ENCODE measurements around the gene SLC7A8.

Gene SLC7A8

DNA sequence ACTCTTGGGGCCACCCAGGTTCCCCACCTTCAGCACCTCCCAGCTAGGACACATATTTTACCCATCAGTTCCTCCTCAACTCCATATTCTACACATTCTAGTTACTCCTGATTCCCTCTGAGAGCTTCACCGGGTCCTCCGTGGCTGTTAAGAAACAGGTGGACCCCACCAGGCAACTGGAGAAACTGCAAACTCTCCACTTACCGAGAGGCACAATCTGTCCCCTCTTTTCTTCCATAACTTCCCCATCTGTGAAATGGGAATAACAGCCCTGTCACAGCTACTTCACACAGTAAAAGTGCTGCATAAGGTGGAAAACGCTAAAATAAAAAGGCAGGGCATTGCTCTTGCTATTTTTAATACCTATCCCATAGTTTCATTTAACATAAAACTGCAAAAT, 1.5 kb downstream of the SLC7A8 start:
- no peak for DNase-seq (ENCODE audit: low read depth)
- H3K4me3 ChIP-seq (ENCODE audit: low read length): peak overlapping the region; percentile 99
- TF ChIP-seq, protein P1, sequence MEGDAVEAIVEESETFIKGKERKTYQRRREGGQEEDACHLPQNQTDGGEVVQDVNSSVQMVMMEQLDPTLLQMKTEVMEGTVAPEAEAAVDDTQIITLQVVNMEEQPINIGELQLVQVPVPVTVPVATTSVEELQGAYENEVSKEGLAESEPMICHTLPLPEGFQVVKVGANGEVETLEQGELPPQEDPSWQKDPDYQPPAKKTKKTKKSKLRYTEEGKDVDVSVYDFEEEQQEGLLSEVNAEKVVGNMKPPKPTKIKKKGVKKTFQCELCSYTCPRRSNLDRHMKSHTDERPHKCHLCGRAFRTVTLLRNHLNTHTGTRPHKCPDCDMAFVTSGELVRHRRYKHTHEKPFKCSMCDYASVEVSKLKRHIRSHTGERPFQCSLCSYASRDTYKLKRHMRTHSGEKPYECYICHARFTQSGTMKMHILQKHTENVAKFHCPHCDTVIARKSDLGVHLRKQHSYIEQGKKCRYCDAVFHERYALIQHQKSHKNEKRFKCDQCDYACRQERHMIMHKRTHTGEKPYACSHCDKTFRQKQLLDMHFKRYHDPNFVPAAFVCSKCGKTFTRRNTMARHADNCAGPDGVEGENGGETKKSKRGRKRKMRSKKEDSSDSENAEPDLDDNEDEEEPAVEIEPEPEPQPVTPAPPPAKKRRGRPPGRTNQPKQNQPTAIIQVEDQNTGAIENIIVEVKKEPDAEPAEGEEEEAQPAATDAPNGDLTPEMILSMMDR (conservative IDR thresholded peaks at IDR 0.05; ENCODE audit: low read depth, low read length): peak; percentile 10

DNA sequence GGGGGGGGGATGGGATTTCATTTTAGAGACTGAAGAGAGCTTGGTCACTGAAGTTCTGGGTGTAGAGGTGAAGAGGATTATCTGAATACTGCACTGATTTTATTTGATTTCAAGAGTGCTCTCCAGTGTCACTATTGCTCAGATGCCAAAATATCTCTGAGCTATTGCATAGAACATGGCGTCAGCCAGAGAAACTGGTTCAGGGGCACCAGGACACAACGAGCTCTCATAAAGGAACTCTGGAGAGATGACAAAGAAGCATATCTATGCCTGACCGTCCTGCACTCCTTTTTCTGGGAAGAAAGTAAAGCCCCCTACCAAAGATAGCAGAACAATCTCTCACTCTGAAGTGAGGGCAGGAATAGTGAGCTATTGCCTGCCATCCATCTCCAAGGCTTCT, 2.0 kb downstream of the SLC7A8 start:
- no peak for DNase-seq (ENCODE audit: low read depth)
- TF ChIP-seq, protein P1 (conservative IDR thresholded peaks at IDR 0.05; ENCODE audit: low read depth, low read length): no peak
- peak overlapping the region; percentile 99 for H3K4me3 ChIP-seq (ENCODE audit: low read length)

DNA sequence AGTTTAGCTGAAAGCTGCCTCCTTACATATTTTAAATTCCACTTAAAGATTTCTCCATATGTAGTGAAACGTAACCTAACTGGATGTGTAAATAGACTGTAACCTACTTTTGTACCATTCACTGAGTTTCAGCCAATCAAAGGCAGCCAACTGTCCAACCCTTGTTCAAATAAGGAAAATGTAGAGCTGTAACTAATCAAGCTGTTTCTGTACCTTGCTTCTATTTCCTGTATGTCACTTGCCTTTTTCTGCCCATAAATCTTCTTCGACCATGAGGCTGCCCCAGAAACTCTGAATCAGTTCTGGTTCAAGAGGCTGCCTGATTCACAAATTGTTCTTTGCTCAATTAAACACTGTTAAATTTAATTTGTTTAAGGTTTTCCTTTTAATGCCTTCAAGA, 6.3 kb downstream of the SLC7A8 start:
- peak overlapping the region; percentile 99 for H3K4me3 ChIP-seq (ENCODE audit: low read length)
- TF ChIP-seq, protein P1 (conservative IDR thresholded peaks at IDR 0.05; ENCODE audit: low read depth, low read length): no peak
- DNase-seq (ENCODE audit: low read depth): peak; percentile 52

DNA sequence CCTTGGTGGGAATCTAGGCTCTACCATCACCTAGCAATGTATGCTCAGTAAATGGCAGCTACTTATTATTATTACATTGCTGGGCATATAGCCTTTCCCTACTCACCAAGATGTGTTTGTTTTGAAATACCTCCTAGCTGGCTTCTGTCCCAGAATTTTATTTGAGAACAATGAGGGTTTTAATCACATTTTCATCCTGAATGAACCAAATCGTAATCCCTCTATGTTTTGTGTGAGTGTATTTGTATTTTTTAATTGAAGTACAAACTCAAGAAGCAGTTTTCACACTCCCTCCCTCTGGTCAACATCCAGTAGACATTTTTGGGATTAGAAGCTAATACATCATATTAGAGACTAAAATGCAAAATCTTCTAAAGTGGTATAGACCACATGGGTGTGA, 7.6 kb downstream of the SLC7A8 start:
- TF ChIP-seq, protein P1 (conservative IDR thresholded peaks at IDR 0.05; ENCODE audit: low read depth, low read length): no peak
- no peak overlapping the region for H3K4me3 ChIP-seq (ENCODE audit: low read length)
- peak; percentile 95 for DNase-seq (ENCODE audit: low read depth)

DNA sequence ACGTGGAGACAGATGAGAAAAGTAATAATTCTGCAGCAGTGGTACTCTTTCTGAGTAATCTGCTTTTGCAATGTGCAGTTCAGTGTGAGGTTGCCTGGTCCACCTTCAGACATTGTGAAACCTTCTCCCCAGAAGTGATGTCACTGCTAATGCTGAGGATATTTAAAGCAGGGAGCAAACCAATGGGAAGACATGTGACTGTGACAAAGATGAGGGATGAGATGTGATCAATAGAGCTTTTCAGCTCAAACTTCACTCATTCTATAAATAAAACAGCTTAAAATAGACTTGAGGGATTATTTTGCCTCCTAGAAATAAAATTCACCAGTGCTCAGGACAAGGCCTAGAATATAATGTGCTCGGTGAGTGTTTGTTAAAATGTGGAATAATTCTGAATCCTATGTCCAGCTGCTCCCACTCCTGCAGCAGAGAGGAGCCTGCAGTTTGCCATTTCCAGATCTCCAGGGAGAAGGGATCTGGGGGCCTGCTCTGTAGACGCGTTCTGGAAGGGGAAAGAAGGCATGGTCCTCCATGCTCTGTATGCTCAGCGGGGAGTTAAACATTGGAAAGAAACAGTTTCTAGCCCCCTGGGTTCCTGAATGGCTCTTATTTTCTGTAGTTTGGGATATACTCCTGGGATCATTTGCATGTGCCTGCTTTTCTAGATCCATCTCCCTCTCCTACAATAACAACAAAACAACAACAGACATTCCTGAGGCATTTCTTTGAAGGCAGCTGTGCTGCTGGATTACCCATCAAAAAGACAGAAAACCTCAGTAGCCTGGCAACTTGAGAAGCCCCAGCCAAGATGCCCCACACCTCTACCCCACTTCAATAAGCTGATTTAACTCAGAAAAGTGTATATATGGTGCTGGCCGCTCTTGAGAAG, 8.9 kb downstream of the SLC7A8 start:
- H3K4me3 ChIP-seq (ENCODE audit: low read length): no peak overlapping the region
- DNase-seq (ENCODE audit: low read depth): peak; percentile 83
- TF ChIP-seq, protein P1 (conservative IDR thresholded peaks at IDR 0.05; ENCODE audit: low read depth, low read length): no peak

DNA sequence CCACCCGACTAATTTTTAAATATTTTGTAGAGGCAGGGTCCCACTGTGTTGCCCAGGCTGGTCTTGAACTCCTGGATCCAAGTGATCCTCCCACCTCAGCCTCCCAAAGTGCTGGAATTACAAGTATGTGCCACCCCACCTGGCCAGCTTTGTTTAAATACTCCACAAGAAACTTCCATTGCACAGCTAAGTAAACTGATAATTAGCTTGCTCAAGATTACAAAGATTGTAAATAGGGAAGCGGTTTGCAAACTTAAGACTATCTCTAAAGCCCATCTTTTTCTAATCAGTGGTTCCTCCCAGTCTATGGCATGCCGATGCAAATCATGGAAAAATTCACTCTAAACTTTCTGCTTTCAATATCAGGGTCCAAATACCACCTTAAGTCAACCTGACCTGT, 9.7 kb downstream of the SLC7A8 start:
- H3K4me3 ChIP-seq (ENCODE audit: low read length): peak overlapping the region; percentile 6
- no peak for DNase-seq (ENCODE audit: low read depth)

More for the DNA sequence above, 9.7 kb downstream of the SLC7A8 start:
- TF ChIP-seq, protein P1 (conservative IDR thresholded peaks at IDR 0.05; ENCODE audit: low read depth, low read length): no peak
